Activated CD8-positive, alpha-beta T cell treated with anti-CD3 and anti-CD28 coated beads for 36 hours (primary cell): Measurements from ENCODE around the gene HRH3. TPM values are rescaled to one million over a fixed set of nuclear protein-coding genes. Genes with fewer than 3 reads are reported as not detected.

Experiments
- ATAC-seq: fragments of 200-7000 bp; cut with Tn5 transposase; one replicate; pipeline ENCODE4 v1.10.0; 2021; ENCODE audit warnings: mild to moderate bottlenecking, moderate library complexity
- CTCF ChIA-PET: fragments of 350-600 bp; sonication (Branson Sonifier 250); formaldehyde crosslinking; loops from one replicate; lab custom pipeline; 2021; ENCODE audit warnings: antibody characterized with exemption; lab: Charles Lee
- POLR2A ChIA-PET: fragments of 350-600 bp; sonication (Branson Sonifier 250); formaldehyde crosslinking; loops from one replicate; lab custom pipeline; 2021; ENCODE audit warnings: antibody characterized with exemption; lab: Charles Lee
- DNase-seq: peaks from one replicate; pipeline ENCODE4 v3.0.0-alpha.2; 2020
- H3K27ac Mint-ChIP-seq: one replicate; pipeline ENCODE4 v1.8.0; 2021; ENCODE audit warnings: mild to moderate bottlenecking, mixed read lengths
- H3K27me3 Mint-ChIP-seq: one replicate; pipeline ENCODE4 v1.8.0; 2021; ENCODE audit warnings: mixed read lengths
- H3K36me3 Mint-ChIP-seq: one replicate; pipeline ENCODE4 v1.8.0; 2021; ENCODE audit warnings: low read depth, mixed read lengths
- H3K4me1 Mint-ChIP-seq: one replicate; pipeline ENCODE4 v1.8.0; 2021; ENCODE audit warnings: low read depth, mixed read lengths
- H3K4me3 Mint-ChIP-seq: one replicate; pipeline ENCODE4 v1.8.0; 2021; ENCODE audit warnings: mild to moderate bottlenecking, moderate library complexity, mixed read lengths
- H3K9me3 Mint-ChIP-seq: one replicate; pipeline ENCODE4 v1.8.0; 2021; ENCODE audit warnings: mixed read lengths
- intact Hi-C: fragments of 100-400 bp; cut with micrococcal nuclease; formaldehyde crosslinking; loops from one replicate; pipeline ENCODE4 v1.10.0; 2022
- total RNA-seq, 2 experiments: library from RNA; stranded (reverse); gene quantifications; one replicate each; pipeline ENCODE4 v1.2.3, GENCODE V29; 2021
- TF ChIP-seq, protein P1 (sequence below): fragments of 200-600 bp; IDR thresholded peaks from one replicate; pipeline ENCODE4 v1.8.0; 2022; ENCODE audit warnings: antibody characterized with exemption, mild to moderate bottlenecking

The HRH3 gene
- total RNA-seq, 2 experiments from 2014 or later, result not detected

- Mint-ChIP-seq H3K4me3 (no peak overlapping the region), H3K27ac (no peak overlapping the region), H3K27me3 (no peaks in the 10 kb centered on the region), H3K36me3 (peaks cover 3% of the 10 kb centered on the region), H3K9me3 (no peaks in the 10 kb centered on the region), H3K4me1 (peaks cover under 1% of the 10 kb centered on the region)
- intact Hi-C loops, result no loop called here
- DNase-seq (no peak), ATAC-seq (no peak)
- ChIA-PET POLR2A (no interaction called here), CTCF (no interaction called here)
- TF ChIP-seq, protein P1, sequence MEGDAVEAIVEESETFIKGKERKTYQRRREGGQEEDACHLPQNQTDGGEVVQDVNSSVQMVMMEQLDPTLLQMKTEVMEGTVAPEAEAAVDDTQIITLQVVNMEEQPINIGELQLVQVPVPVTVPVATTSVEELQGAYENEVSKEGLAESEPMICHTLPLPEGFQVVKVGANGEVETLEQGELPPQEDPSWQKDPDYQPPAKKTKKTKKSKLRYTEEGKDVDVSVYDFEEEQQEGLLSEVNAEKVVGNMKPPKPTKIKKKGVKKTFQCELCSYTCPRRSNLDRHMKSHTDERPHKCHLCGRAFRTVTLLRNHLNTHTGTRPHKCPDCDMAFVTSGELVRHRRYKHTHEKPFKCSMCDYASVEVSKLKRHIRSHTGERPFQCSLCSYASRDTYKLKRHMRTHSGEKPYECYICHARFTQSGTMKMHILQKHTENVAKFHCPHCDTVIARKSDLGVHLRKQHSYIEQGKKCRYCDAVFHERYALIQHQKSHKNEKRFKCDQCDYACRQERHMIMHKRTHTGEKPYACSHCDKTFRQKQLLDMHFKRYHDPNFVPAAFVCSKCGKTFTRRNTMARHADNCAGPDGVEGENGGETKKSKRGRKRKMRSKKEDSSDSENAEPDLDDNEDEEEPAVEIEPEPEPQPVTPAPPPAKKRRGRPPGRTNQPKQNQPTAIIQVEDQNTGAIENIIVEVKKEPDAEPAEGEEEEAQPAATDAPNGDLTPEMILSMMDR, result no peak
Observed at GRCh38 chr20:62259294-62259565, 39.2 kb upstream of the HRH3 start.

GRCh38 chr20:62258499-62259293, 38.6 kb upstream of the HRH3 start:
- ChIA-PET CTCF (no interaction called here), POLR2A (no interaction called here)
- H3K36me3 Mint-ChIP-seq, result peaks cover 3% of the 10 kb centered on the region
- H3K27ac Mint-ChIP-seq, result no peak overlapping the region
- H3K9me3 Mint-ChIP-seq, result no peaks in the 10 kb centered on the region
- TF ChIP-seq, protein P1, result no peak
- intact Hi-C loops, result no loop called here
- ATAC-seq (no peak), DNase-seq (no peak)
- H3K4me1 Mint-ChIP-seq, result peaks cover 4% of the 10 kb centered on the region
- H3K27me3 Mint-ChIP-seq, result no peaks in the 10 kb centered on the region
- no peak overlapping the region for H3K4me3 Mint-ChIP-seq

GRCh38 chr20:62255976-62256375, 35.9 kb upstream of the HRH3 start:
- ChIA-PET POLR2A (no interaction called here), CTCF (no interaction called here)
- TF ChIP-seq, protein P1, result no peak
- DNase-seq, result no peak
- Mint-ChIP-seq H3K9me3 (no peaks in the 10 kb centered on the region), H3K4me1 (peaks cover 9% of the 10 kb centered on the region), H3K36me3 (no peaks in the 10 kb centered on the region), H3K27me3 (no peaks in the 10 kb centered on the region), H3K27ac (no peak overlapping the region), H3K4me3 (no peak overlapping the region)
- intact Hi-C loops, result no loop called here
- no peak for ATAC-seq

DNA sequence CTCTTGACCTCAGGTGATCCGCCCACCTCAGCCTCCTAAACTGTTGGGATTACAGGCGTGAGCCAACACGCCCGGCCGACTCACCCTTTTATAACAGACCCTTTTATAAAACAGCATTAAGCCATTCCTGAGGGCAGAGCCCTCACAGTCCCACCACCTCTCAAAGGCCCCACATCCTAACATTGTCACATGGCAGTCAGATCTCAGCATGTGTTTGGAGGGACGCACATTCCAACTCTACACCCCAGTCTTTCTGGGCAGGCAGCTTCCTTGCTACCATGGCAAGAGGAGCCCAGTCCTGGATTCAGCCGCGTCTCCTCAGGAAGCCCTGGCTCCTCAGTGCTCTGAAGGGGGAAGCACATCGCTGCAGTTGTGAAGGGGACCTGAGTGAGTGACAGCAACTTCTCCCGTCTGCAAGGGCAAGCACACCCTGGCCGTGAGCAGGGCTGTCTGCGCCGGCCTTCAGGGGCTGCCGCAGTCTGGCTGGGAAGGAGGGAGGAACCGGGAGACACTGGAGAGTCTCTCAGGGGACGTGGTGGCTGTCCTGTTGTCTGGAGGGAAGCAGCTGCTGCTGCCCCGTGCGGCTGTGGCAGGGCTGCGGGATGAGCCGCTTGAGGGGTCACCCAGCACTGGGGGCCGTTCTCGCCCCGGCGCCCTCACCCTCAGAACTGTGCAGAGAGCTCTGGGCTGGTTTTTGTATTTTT, 34.1 kb upstream of the HRH3 start:
- ATAC-seq, result no peak
- H3K4me3 Mint-ChIP-seq, result no peak overlapping the region
- no peak overlapping the region for H3K27ac Mint-ChIP-seq
- POLR2A ChIA-PET, result no interaction called here
- DNase-seq, result no peak
- peaks cover 15% of the 10 kb centered on the region for H3K4me1 Mint-ChIP-seq
- CTCF ChIA-PET, result no interaction called here
- TF ChIP-seq, protein P1, result no peak
- no peaks in the 10 kb centered on the region for H3K36me3 Mint-ChIP-seq
- no peaks in the 10 kb centered on the region for H3K9me3 Mint-ChIP-seq
- no peaks in the 10 kb centered on the region for H3K27me3 Mint-ChIP-seq
- intact Hi-C loops, result no loop called here

DNA sequence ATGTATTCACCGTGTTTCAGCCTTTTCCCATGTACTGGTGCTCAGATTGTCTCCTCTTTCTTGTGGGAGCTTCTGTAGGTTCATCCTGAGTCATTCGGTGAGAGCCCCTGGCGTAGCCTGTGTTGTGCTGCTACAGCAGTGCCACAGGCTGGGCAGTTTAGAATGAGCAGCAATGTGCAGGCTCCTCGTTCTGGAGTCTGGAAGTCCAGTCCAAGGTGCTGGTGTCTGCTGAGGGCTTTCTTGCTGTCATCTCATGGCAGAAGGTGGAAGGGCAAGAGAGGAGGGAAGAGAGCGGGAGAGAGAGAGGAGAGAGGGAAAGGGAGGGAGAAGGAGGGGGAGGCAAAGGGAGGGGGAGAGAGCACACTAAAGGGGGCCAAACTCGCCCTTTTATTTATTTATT, 33.3 kb upstream of the HRH3 start:
- H3K4me1 Mint-ChIP-seq, result peaks cover 15% of the 10 kb centered on the region
- no peak overlapping the region for H3K4me3 Mint-ChIP-seq
- H3K27ac Mint-ChIP-seq, result no peak overlapping the region
- intact Hi-C loops, result no loop called here
- ATAC-seq, result no peak
- DNase-seq, result no peak
- H3K27me3 Mint-ChIP-seq, result no peaks in the 10 kb centered on the region
- no peaks in the 10 kb centered on the region for H3K9me3 Mint-ChIP-seq
- H3K36me3 Mint-ChIP-seq, result no peaks in the 10 kb centered on the region
- TF ChIP-seq, protein P1, result no peak
- POLR2A ChIA-PET, result no interaction called here
- CTCF ChIA-PET, result no interaction called here
